GM19023 (cell line): Measurements from ENCODE around the gene GP1BB.
"Not testable (repeated sequence)": the region's sequence is repeated elsewhere in the genome, so short reads cannot be mapped to it uniquely, and the experiment has no call there.

ENCODE experiments used
- ATAC-seq: cut with Tn5 transposase; IDR thresholded peaks from one replicate; pipeline ENCODE4 v1.9.1; 2021; ENCODE audit warnings: mild to moderate bottlenecking, moderate library complexity; ENCODE audit not compliant: unreplicated experiment

Gene GP1BB

DNA sequence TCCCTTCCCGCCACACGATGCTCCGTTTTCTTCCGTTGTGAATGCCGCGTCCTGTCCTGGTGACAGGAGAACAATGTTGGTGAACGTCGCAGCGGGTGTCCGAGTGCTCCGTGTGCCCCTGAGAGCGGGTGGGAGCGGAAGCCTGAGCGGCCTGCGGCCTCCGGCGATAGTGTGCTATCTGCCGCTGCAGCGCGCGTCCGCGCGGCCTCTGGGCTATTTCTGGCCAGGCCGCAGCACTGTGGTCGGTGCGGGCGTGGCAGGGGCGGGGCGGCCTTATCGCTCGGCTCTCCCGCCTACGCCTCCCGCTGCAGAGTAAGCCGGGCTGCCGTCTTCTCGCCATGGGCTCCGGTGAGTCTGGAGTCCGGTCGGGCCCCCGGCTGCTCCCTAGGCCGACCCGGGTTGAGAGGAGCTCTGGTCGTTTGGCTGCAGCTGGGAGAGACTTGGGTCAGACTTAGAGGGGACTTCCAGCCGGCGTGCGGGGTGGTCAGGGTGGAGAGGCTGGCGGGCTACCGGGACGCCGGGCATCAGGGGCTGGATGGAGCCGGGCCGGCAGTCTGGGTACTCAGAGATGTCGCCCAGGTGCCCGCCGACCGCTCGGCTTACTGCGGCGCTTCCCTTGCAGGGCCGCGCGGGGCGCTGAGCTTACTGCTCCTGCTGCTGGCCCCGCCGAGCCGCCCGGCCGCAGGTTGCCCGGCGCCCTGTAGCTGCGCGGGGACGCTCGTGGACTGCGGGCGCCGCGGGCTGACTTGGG is at the start of gene GP1BB:
Gene GP1BB, plus strand, starts transcription at position 308 of the 751 bp plus-strand sequence. Its CDS starts 31 bp downstream, at position 339.
- ATAC-seq = no peak

DNA sequence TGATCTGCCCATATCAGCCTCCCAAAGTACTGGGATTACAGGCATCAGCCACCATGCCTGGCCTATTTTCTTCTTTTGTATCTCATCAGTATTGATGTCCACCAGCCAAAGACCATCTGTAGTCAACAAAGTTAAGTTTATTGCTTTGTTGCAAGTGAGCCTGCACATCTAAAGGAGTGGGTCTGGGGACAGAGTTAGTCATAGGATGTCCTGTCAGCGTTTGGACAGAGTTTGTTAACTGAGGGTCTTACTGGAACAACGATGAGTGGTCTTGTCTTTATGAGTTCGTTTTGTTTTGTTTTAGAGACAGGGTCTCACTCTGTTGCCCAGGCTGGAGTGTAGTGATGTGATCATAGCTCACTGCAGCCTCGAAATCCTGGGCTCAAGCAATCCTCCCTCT is 49.7 kb upstream of the GP1BB start:
- ATAC-seq = no peak

DNA sequence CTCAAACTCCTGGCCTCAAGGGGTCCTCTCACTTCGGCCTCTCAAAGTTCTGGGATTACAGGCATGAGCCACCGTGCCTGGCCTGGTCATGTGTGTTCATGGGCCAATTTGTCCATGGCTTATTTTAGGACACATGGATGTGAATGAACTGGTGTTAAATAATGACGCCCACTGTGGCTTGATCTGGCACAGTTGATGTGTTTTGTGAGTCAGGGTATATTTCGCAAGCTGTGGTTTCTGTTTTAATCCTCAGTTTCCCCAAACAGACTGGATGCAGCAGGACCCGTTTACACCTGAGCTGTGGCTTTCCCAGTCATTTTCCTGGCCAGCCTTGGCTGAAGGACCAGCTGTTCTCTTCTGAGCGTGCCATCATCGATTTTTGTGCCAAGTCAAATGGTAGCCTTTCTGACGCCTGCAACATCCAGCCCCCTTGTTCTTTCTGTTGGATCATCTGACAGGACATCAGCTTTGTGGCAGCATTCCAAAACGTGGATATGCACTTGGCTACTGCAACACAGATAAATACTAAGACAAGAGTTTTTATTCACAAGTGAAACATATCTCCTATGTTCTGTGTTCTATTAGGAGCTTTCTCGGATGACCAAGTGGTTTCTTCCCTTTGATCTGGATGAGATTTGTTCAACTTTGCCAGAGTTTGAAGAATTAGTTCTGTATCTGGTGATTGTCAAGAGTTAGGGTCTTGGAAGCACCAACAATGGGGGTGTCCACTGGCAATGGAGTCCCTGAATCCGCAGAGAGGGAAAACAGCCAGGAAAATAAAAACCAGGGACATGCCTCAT is 49.0 kb upstream of the GP1BB start:
- ATAC-seq = no peak

DNA sequence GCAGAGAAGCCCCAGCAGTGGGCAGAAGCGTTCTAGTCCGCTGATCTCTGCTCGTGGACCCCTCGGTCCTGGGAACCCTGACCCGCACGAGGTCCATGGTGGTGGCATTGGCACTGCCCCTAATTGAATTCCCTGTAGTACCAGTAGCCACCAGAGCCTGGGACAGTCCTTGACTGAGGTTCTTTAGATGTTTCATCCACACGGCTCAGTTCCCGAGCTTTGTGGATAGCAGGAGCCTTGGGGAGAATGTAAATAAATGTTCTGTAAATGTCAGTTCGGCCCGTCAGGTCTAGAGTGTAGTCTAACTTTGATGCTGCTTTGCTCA is 48.4 kb upstream of the GP1BB start:
- no peak for ATAC-seq

DNA sequence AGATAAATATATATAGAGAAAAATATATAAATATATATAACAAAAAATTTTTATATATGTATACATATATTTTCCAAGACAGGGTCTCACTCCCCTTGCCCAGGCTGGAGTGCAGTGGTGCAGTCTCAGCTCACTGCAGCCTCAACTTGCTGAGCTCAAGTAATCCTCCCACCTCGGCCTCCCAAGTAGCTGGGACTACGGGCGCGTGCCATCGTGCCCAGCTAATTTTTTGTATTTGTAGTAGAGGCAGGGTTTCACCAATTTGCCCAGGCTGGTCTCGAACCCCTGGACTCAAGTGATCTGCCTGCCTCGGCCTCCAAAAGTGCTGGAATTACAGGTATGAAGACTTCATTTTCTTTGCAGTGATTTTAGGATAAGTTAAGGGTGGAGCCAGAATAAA is 47.9 kb upstream of the GP1BB start:
- no peak for ATAC-seq

DNA sequence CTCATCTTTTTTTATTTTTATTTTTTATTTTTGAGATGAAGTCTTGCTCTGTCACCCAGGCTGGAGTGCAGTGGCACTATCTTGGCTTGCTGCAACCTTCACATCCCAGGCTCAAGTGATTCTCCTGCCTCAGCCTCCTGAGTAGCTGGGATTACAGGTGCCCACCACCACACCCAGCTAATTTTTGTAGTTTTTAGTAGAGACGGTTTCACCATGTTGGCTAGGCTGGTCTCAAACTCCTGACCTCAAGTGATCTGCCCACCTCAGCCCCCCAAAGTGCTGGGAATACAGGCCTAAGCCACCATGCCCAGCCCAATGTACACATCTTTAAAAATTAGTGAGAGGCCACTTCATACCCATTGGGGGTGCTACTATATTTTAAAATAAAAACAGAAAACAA is 46.9 kb upstream of the GP1BB start:
- ATAC-seq = not testable (repeated sequence)

- no peak for ATAC-seq
These were observed 44.3 kb upstream of the GP1BB start for GRCh38 chr22:19678949-19679521.

- ATAC-seq = no peak
These were observed 43.7 kb upstream of the GP1BB start for GRCh38 chr22:19679522-19680101.

DNA sequence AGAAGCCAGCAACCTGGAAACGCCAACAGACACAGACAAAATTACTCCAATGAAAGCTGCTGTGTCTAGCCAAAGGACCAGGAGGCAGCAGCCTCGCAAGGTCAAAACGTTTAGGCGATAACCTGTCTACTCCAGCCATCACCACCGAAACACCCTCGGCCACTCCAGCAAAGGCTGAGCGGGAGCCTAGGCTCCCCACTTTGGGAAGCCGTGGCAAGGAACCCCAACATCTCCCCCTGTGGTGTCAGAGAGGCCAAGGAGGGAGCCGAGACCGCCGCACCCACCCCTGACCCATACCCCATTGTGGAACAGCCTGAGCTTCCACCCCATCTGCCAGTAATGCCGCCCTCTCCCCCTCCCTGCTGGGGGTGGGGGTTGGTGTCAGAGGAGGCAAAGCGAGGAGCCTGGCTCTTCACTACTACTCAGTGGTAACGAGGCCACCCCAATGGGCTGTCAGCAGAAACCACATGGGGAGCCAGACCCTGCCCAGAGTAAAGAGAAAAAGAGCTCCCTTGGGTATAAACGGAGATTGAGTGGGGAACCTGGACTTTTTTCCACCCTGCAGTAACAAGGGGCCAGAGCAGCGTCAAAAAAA is 43.0 kb upstream of the GP1BB start:
- no peak for ATAC-seq

DNA sequence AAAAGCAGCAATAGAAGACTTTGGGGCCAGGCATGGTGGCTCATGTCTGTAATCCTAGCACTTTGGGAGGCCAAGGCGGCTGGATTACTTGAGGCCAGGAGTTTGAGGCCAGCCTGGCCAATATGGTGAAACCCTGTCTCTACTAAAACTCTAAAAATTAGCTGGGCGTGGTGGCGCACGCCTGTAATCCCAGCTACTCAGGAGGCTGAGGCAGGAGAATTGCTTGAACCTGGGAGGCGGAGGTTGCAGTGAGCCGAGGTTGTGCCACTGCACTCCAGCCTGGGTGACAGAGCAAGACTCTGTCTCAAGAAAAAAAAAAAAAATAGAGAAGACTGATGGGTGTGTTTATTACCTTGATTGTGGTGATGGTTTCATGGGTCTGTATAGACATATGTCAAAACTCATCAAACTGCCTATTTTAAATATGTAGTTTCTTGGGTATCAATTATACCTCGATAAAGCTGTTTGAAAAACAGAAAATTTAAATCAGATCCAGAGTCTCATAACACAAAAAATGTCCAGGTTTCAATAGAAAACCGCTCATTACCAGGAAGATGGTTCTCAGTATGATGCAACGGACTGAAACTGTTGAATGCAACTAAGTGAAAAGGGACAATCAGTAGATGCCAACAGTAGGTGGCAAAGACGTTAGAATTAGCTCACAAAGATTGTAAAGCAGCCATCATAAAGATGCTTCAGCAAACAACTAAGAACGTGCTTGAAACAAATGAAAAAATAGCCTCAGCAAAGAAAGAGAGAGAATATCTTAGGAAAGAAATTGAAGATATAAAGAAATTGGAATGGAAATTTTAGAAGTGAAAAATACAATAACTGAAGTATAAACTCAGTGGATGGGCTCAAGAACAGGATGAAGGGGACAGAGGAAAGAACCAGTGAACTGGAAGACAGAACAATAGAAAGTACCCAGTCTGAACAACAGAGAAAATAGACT is 42.2 kb upstream of the GP1BB start:
- no peak for ATAC-seq

DNA sequence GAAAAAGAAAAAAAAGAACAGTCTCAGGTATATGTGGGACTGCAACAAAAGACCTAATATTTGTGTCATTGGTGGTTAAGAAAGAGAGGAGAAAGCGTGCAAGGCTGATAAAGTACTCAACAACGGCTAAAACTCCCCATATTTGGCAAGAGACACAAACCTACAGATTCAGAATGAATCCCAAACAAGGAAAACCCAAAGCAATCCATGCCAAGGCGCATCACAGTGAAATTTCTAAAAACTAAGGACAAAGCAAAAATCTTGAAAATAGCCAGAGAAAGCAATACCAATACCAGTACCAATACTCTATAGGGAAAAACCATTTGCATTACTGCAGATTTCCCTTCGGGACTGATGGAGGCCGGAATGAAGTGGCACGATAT is 41.5 kb upstream of the GP1BB start:
- no peak for ATAC-seq

DNA sequence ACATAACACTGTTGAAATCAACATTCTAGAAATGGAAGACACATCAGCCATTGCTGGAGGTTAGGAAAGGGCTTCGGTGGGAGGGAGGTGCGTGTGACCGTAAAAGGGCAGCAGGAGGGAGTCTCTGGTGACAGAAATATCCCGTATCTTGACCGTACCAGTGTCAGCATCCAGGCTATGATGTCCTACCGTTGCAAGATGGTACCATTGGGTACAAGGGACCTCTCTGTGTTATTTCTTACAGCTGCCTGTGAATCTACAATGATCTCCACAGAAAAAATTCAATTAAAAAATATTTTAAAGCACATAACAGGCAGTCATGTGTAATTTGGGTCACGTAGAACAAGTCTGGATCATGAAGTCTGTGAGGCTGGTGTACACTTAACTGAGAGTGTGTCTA is 36.4 kb upstream of the GP1BB start:
- ATAC-seq = no peak

DNA sequence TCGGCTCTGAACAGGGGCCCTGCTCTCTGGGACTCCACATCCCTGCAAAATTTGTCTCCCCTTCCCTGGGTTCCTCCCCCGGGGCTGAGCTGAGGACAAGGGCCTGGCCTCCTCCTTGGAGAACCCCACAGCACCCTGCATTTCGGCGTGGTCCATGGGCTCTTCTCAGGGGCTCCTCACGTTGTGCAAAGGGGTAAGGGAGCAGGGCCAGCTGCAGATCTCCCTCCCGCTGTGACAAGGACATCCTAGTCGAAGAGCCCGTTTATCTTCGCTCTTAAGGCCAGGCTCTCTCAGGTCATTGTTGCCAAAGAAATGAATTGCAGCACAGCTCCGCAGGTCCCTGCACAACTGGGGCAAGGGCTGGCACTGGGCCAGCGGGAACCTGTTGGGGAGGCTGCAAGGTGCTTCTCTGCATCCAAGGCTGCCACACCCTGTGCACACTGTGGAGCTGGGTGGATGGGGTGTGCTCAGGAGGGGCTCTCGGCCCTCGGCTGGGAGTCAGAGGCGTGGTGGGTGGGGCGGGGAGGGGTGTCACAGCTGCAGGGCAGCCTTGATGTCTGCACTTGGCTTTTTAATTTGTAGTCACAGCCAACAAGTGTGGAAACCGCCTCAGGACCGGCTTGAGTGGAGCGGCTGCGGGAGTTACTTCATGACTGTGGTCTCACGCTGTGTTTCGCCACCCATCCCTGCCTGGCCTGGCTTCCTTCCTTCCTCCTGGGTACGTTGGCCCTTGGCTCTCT is 35.6 kb upstream of the GP1BB start:
- ATAC-seq = no peak

DNA sequence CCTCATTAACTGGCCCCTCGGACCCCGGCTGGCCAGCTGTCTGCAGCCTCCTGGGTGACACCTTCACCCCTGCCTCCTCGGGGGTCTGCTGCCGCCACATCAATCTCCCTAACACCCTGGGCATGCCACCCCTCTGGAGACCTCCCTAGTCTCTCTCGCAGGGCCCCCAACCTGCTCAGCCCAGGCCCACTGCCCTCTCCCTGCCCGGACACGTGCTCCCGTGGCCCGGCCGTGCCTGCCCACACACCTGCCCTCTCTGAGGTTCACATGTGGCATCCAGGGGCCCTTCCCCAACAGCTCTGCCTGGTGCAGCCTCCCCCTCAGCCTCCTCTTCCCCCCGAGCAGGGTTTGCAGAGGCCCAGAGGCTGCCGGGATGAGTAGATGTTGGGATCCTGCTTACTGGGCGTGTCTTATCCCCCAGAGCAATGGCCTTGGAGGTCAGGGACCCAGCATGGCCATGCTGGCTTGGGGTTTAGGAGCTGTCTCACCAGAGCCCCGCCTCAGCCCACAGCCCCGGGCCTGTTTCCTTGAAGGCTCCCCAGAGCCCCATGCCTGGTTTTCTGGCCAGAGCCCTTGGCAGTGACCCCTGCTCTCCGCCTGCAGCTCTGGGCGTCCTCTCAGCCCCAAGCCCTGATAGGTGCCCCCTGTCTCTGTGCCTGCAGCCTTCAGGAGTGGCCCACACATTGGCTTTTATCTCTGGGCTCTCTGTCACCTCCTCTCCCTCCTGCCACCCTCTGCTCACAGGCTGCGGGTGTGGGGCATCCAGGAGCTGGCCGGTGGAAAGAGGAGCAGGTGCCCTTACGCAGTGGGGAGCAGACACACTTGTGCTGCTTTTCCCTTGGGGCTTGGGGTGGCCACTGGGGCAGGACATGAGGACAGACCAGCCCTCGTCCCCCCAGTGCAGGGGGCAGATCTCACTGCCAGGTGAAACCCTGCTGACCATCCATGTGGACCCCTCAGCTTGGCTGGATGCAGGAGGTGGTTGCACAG is 34.7 kb upstream of the GP1BB start:
- ATAC-seq = no peak

DNA sequence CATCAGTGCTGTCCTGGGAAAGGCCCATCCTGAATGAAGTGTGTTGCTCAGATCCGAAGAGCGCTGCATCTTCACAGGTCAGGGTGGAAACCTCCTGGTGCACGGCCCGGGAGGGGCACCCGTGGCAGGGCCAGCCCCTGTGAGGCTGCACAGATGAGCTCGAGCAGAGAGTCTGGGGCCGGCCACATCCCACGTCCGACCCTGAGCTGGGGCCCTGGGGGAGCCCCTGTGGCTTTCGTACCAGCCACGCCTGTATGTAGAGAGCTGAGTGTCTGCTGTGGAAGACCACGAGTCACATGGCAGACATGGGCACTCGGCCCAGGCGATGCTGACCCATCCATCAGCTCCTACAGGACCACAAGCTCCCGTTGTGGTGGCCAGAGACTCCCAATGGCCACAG is 33.9 kb upstream of the GP1BB start:
- ATAC-seq = no peak

DNA sequence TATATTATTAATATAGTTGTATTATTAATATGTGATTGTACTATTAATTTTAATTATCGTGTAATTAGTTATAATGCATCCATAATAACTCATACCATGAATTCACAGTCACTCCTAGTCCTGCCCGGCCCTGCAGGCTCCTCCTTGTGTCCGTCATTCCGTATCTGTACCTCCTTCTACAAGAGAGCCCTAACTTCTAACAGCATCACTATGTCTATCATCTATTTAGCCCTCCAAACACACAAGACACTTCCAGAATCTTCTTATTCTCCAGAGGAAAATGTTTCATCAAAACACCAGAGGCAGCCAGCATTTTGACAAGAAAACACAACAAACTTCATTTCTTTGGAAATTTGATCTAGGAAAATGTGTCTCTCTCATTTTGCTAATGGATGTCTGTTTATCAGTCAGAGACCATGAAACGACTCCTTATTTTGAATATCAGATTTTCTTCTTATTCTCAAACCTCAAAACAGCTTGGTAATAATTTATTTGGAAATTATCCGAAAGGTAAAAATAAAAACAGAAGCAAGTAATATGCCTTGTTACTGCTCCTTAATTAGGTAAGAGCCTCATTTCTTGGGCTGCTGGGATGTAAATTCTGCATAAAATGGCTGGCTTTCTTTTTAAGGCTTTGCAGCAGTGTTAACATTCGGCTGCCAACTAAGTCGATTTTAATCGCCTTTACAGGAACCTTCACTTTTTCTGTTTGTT is 32.2 kb upstream of the GP1BB start:
- ATAC-seq = no peak

GRCh38 chr22:19691721-19692341 is 31.5 kb upstream of the GP1BB start:
- no peak for ATAC-seq
